PC-3 (cell line): ENCODE measurements around the gene TFDP2. TPM values are rescaled to one million over a fixed set of nuclear protein-coding genes. Genes with fewer than 3 reads are reported as not detected.
A peak's percentile ranks its signal among the peaks of the same experiment; 100 is the strongest.

Source experiments
- ATAC-seq: fragments of 200-7000 bp; cut with Tn5 transposase; 2 replicates; pipeline ENCODE4 v1.9.1; 2020; ENCODE audit warnings: mild to moderate bottlenecking, moderate library complexity
- BruUV-seq: library from RNA; stranded (reverse); fragments of 400-500 nt; replicated peaks from 2 replicates; lab custom pipeline; 2021; lab: Mats Ljungman, UMichigan
- CTCF ChIA-PET: fragments of 300-600 bp; sonication (Branson Sonifier 250); formaldehyde crosslinking; loops from one replicate; lab custom pipeline; 2022; ENCODE audit warnings: antibody characterized with exemption; lab: Charles Lee
- POLR2A ChIA-PET: fragments of 300-600 bp; sonication (Branson Sonifier 250); formaldehyde crosslinking; loops from one replicate; lab custom pipeline; 2022; ENCODE audit warnings: antibody characterized with exemption; ENCODE audit not compliant: unreplicated experiment; lab: Charles Lee
- DNase-seq: peaks from one replicate; pipeline ENCODE4 v3.0.0-alpha.2; 2015
- H2AFZ ChIP-seq: fragments of 300-600 bp; sonication (generic); 2 replicates; pipeline ENCODE4 v1.6.0; 2016; ENCODE audit warnings: antibody characterized with exemption, low read length
- H3F3A ChIP-seq: fragments of 300-600 bp; sonication (generic); one replicate; pipeline ENCODE4 v1.6.0; 2017; ENCODE audit warnings: antibody characterized with exemption, low read length, control low read depth, mild to moderate bottlenecking; ENCODE audit not compliant: unreplicated experiment
- H3K27ac ChIP-seq: fragments of 300-600 bp; sonication (generic); 2 replicates; pipeline ENCODE4 v1.5.1; 2016; ENCODE audit warnings: mild to moderate bottlenecking, low read length
- H3K27me3 ChIP-seq: fragments of 300-600 bp; sonication (generic); 2 replicates; pipeline ENCODE4 v1.6.1; 2016; ENCODE audit warnings: low read length, mixed read lengths
- H3K36me3 ChIP-seq: fragments of 300-600 bp; sonication (generic); 2 replicates; pipeline ENCODE4 v1.6.1; 2016; ENCODE audit warnings: low read depth, mixed run types, low read length, mixed read lengths
- H3K4me1 ChIP-seq: fragments of 300-600 bp; sonication (generic); 2 replicates; pipeline ENCODE4 v1.5.1; 2016; ENCODE audit warnings: low read length; ENCODE audit not compliant: insufficient read depth
- H3K4me2 ChIP-seq: fragments of 300-600 bp; sonication (generic); 2 replicates; pipeline ENCODE4 v1.6.0; 2016; ENCODE audit warnings: low read length
- H3K4me3 ChIP-seq: fragments of 300-600 bp; sonication (generic); 2 replicates; pipeline ENCODE4 v1.5.1; 2016; ENCODE audit warnings: mild to moderate bottlenecking, low read length, mixed read lengths
- H3K79me2 ChIP-seq: fragments of 300-600 bp; sonication (generic); 2 replicates; pipeline ENCODE4 v1.6.1; 2017; ENCODE audit warnings: low read length, mixed read lengths
- H3K9ac ChIP-seq: fragments of 300-600 bp; sonication (generic); 2 replicates; pipeline ENCODE4 v1.6.0; 2016; ENCODE audit warnings: mild to moderate bottlenecking, low read length
- H3K9me2 ChIP-seq: fragments of 300-600 bp; sonication (generic); replicated peaks from 2 replicates; pipeline ENCODE4 v1.6.1; 2016; ENCODE audit warnings: mixed run types, low read length, mixed read lengths
- H3K9me3 ChIP-seq: fragments of 300-600 bp; sonication (generic); 2 replicates; pipeline ENCODE4 v1.6.1; 2016; ENCODE audit warnings: low read length, mixed read lengths
- H4K20me1 ChIP-seq: fragments of 300-600 bp; sonication (generic); 2 replicates; pipeline ENCODE4 v1.6.1; 2016; ENCODE audit warnings: low read length, mixed read lengths
- EZH2 ChIP-seq: fragments of 300-600 bp; sonication (generic); IDR thresholded peaks from one replicate; pipeline ENCODE4 v1.6.1; 2017; ENCODE audit warnings: antibody characterized with exemption, mild to moderate bottlenecking, low read length; ENCODE audit not compliant: unreplicated experiment
- EZH2phosphoT487 ChIP-seq: fragments of 300-600 bp; sonication (generic); IDR thresholded peaks from 2 replicates; pipeline ENCODE4 v1.6.1; 2018; ENCODE audit warnings: mild to moderate bottlenecking, antibody characterized with exemption, low read length, borderline replicate concordance
- intact Hi-C: fragments of 100-400 bp; cut with micrococcal nuclease; formaldehyde crosslinking; loops from 2 replicates; pipeline ENCODE4 v1.9.0; 2023
- total RNA-seq: library from RNA; depleted of rRNA; stranded (reverse); fragments of >200 nt; gene quantifications from 2 replicates; pipeline ENCODE4 v1.2.3, GENCODE V29; 2014
- TF ChIP-seq, protein P1 (sequence below): fragments of 300-600 bp; sonication (generic); conservative IDR thresholded peaks from 2 replicates; pipeline ENCODE4 v1.5.1; 2017; ENCODE audit warnings: antibody characterized with exemption, low read depth, mild to moderate bottlenecking, low read length

TFDP2 gene
- total RNA-seq, 1 experiment from 2014 or later: 37.9 TPM

DNA sequence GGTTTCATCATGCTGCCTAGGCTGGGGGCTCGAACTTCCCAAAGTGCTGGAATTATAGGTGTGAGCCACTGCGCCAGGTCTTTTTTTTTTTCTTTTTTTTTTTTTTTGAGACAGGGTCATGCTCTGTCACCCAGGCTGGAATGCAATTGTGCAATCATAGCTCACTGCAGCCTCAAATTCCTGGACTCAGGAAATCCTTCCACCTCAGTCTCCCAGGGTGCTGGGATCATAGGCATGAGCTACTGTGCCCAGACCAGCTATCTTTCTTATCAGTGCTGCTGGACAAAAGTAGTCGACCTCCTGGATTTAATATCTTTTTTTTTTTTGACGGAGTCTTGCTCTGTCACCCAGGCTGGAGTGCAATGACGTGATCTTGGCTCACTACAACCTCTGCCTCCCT is 60.8 kb downstream of the TFDP2 start:
- H3K9ac ChIP-seq: no peak overlapping the region
- DNase-seq (peak; percentile 29), ATAC-seq (no peak)
- H3F3A ChIP-seq: no peaks in the 10 kb centered on the region
- peaks cover 5% of the 10 kb centered on the region for H3K4me1 ChIP-seq
- TF ChIP-seq EZH2phosphoT487: no peak
- TF ChIP-seq EZH2: no peak
- H3K4me3 ChIP-seq: no peak overlapping the region
- no peak overlapping the region for H2AFZ ChIP-seq
- no peaks in the 10 kb centered on the region for H3K27me3 ChIP-seq
- ChIA-PET POLR2A (no interaction called here), CTCF (no interaction called here)
- H3K27ac ChIP-seq: no peak overlapping the region
- H3K9me3 ChIP-seq: no peaks in the 10 kb centered on the region
- no TSS peak for BruUV-seq
- no peaks in the 10 kb centered on the region for H3K36me3 ChIP-seq
- intact Hi-C loops: no loop called here
- H4K20me1 ChIP-seq: no peaks in the 10 kb centered on the region
- no peaks in the 10 kb centered on the region for H3K9me2 ChIP-seq
- H3K79me2 ChIP-seq: no peaks in the 10 kb centered on the region
- no peak overlapping the region for H3K4me2 ChIP-seq

DNA sequence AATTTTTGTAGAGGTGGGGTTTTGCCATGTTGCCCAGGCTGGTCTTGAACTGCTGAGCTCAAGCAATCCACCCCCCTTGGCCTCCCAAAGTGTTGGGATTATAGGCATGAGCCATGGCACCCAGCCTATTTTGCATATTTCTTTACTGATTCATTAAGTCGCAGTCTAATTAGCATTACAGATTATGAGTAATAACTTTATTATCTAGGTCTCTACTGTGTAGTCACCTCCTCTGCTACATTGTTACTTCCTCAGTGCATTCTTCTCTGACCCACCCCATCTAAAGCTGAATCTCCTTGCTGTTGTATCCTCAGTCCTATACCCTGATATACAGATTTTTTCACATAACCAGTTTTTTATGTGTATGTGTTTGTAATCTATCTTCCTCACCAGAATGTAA is 61.7 kb downstream of the TFDP2 start:
- H2AFZ ChIP-seq: no peak overlapping the region
- no peaks in the 10 kb centered on the region for H3K9me2 ChIP-seq
- H3K4me1 ChIP-seq: peaks cover 5% of the 10 kb centered on the region
- ChIA-PET POLR2A (no interaction called here), CTCF (no interaction called here)
- H3K27me3 ChIP-seq: no peaks in the 10 kb centered on the region
- peak; percentile 54 for DNase-seq
- no peak overlapping the region for H3K4me3 ChIP-seq
- H3F3A ChIP-seq: no peaks in the 10 kb centered on the region
- no peaks in the 10 kb centered on the region for H3K79me2 ChIP-seq
- no TSS peak for BruUV-seq
- H4K20me1 ChIP-seq: no peaks in the 10 kb centered on the region
- no peaks in the 10 kb centered on the region for H3K9me3 ChIP-seq
- TF ChIP-seq EZH2phosphoT487 (no peak), EZH2 (no peak)
- TF ChIP-seq, protein P1, sequence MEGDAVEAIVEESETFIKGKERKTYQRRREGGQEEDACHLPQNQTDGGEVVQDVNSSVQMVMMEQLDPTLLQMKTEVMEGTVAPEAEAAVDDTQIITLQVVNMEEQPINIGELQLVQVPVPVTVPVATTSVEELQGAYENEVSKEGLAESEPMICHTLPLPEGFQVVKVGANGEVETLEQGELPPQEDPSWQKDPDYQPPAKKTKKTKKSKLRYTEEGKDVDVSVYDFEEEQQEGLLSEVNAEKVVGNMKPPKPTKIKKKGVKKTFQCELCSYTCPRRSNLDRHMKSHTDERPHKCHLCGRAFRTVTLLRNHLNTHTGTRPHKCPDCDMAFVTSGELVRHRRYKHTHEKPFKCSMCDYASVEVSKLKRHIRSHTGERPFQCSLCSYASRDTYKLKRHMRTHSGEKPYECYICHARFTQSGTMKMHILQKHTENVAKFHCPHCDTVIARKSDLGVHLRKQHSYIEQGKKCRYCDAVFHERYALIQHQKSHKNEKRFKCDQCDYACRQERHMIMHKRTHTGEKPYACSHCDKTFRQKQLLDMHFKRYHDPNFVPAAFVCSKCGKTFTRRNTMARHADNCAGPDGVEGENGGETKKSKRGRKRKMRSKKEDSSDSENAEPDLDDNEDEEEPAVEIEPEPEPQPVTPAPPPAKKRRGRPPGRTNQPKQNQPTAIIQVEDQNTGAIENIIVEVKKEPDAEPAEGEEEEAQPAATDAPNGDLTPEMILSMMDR: no peak
- no peak overlapping the region for H3K4me2 ChIP-seq
- intact Hi-C loops: no loop called here
- no peak overlapping the region for H3K27ac ChIP-seq
- no peaks in the 10 kb centered on the region for H3K36me3 ChIP-seq
- ATAC-seq: peak; percentile 87
- H3K9ac ChIP-seq: no peak overlapping the region

DNA sequence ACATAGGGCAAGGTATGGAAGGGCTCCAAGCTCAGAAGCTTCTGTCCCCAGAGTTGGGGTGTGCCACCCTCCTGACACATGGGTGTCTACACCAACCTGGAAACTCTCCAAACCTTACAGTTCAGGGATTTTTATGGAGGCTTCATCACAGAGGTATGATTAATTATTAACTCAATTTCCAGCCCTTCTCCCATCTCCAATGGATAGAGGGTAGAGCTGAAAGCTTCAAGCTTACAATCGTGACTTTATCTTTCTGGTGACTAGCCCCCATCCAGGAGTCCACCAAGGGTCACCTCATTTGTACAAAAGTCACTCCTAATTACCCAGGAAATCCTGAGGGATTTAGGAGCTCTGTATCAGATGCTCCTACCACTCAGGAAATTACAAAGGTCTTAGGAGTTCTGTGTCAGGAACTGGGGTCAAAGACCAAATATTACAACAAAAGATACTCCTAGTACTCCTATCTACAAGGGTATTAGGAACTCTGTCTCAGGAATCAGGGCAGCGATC is 62.7 kb downstream of the TFDP2 start:
- Histone ChIP-seq H3K79me2 (no peaks in the 10 kb centered on the region), H3K9me2 (no peaks in the 10 kb centered on the region), H2AFZ (no peak overlapping the region), H3K4me3 (no peak overlapping the region), H3F3A (no peaks in the 10 kb centered on the region), H3K27me3 (no peaks in the 10 kb centered on the region), H3K9ac (no peak overlapping the region), H3K27ac (no peak overlapping the region), H3K36me3 (no peaks in the 10 kb centered on the region), H4K20me1 (no peaks in the 10 kb centered on the region), H3K4me1 (peaks cover 5% of the 10 kb centered on the region), H3K4me2 (no peak overlapping the region), H3K9me3 (no peaks in the 10 kb centered on the region)
- ChIA-PET CTCF (no interaction called here), POLR2A (no interaction called here)
- TF ChIP-seq, protein P1: no peak
- TF ChIP-seq EZH2phosphoT487 (no peak), EZH2 (no peak)
- no peak for ATAC-seq
- no peak for DNase-seq
- intact Hi-C loops: no loop called here
- BruUV-seq: no TSS peak
